Heart left ventricle (tissue), 16 donors: ENCODE results near the gene FCN2. TPM values are rescaled to one million over a fixed set of nuclear protein-coding genes. Genes with fewer than 3 reads are reported as not detected.

Experiments
- ATAC-seq, 4 donors: fragments of 200-7000 bp; cut with Tn5 transposase; one replicate each; pipeline ENCODE4 v1.9.1; 2020 to 2022; ENCODE audit warnings: moderate library complexity in 4 of 4, mild to moderate bottlenecking in 3 of 4, moderate number of reproducible peaks in 1 of 4
- DNase-seq, 5 donors: peaks; one replicate each; pipeline ENCODE4 v3.0.0-alpha.2; 2020
- H3K27ac ChIP-seq, 12 donors: fragments of 200-600 bp; sonication (generic) in 4 of 12; one replicate each; pipeline versions ENCODE4 v1.5.0 to v1.8.0; 2016 to 2022; ENCODE audit warnings: mild to moderate bottlenecking in 2 of 12
- H3K27me3 ChIP-seq, 9 donors: fragments of 200-600 bp; sonication (generic) in 2 of 9; one replicate each; pipeline versions ENCODE4 v1.5.1 to v1.8.0; 2016 to 2022; ENCODE audit warnings: mild to moderate bottlenecking in 3 of 9
- H3K36me3 ChIP-seq, 9 donors: fragments of 200-600 bp; sonication (generic) in 2 of 9; one replicate each; pipeline versions ENCODE4 v1.5.0 to v1.8.0; 2018 to 2022; ENCODE audit warnings: mild to moderate bottlenecking in 2 of 9
- H3K4me1 ChIP-seq, 12 donors: fragments of 200-600 bp; sonication (generic) in 4 of 12; one replicate each; pipeline versions ENCODE4 v1.5.0 to v1.8.0; 2016 to 2022; ENCODE audit warnings: mild to moderate bottlenecking in 3 of 12
- H3K4me3 ChIP-seq, 12 donors: fragments of 200-600 bp; sonication (generic) in 4 of 12; one replicate each; pipeline versions ENCODE4 v1.5.0 to v1.8.0; 2017 to 2022; ENCODE audit warnings: mild to moderate bottlenecking in 9 of 12, moderate library complexity in 4 of 12
- H3K9me3 ChIP-seq, 12 donors: fragments of 200-600 bp; sonication (generic) in 4 of 12; one replicate each; pipeline versions ENCODE4 v1.5.0 to v1.8.0; 2016 to 2022; ENCODE audit warnings: mild to moderate bottlenecking in 1 of 12
- CTCF ChIP-seq, 12 donors: fragments of 200-600 bp; sonication (generic) in 4 of 12; IDR thresholded peaks; one replicate each; pipeline versions ENCODE4 v1.5.0 to v1.8.0; 2018 to 2022; ENCODE audit warnings: antibody characterized with exemption in 12 of 12, mild to moderate bottlenecking in 5 of 12
- POLR2A ChIP-seq, 2 donors: fragments of 450-650 bp; IDR thresholded peaks; one replicate each; pipeline ENCODE4 v1.6.1; 2017; ENCODE audit warnings: antibody characterized with exemption in 2 of 2, mild to moderate bottlenecking in 2 of 2, moderate library complexity in 2 of 2
- WGBS, 4 donors: extraction: QIAGEN DNeasy Blood & Tissue Kit in 2 of 4; methylation state at CpG; one replicate each; pipeline versions ENCODE4 v1.1.5 to v1.1.7; 2013 to 2018; 5-methylcytosine and 5-hydroxymethylcytosine counted together
- intact Hi-C, 10 donors: fragments of 100-400 bp; cut with DNase I; formaldehyde crosslinking; loops; one replicate each; pipeline versions ENCODE4 v1.11.1 to v1.14.2; 2022
- polyA plus RNA-seq, 2 donors: library from polyadenylated mRNA; stranded (reverse); fragments of 200-250 nt; gene quantifications; one replicate each; pipeline ENCODE4 v1.2.3, GENCODE V29; 2013
- total RNA-seq, 9 donors: library from RNA; depleted of rRNA in 2 of 9; stranded (reverse); fragments of >200 nt in 2 of 9; fragmentation: NEBNext Ultra II Directional in 3 of 9; extraction: Animal tissue kit (Norgen Biotek cat#: 25700) in 3 of 9; gene quantifications; one replicate each; pipeline versions ENCODE4 v1.1.0 to v1.2.4, GENCODE V29; 2016 to 2023
- donor health status: ischemic (EF 13 %, LVEDD 7.1; RV severe dilation, severe dysfunction).
- donor health status: healthy with polysubstance abuse.
- donor health status: DM: no; HTN: yes; CAD: no.
- donor health status: DM: no; HTN: no; CAD: no.
- donor health status: ischemic (EF 25% LVEDD 6.9; RV normal size, moderate dysfunction).
- donor health status: ischemic (EF 25% LVEDD 5.7; RV mildly dilated, moderate dysfunction).
- donor health status: healthy.
- donor health status: DM: yes; HTN: yes; CAD: no.
- donor health status: ischemic (EF 35%, LVEDD 5.7; RV mildly dilated, moderate dysfunction).
- donor health status: nonischemic (EF 11% LVEDD 7.7; RV severe dilation, severe dysfunction).
- donor health status: DM: yes; HTN: yes; CAD: no.
- donor health status: PGD.
- donor health status: ischemic (EF 29% LVEDD 5.4; RV normal size, mild dysfunction).
- donor health status: nonischemic (EF 23%, LVEDD 6.1; RV moderate dilation, normal function).

Gene FCN2
- total and polyA plus RNA-seq, 11 donors = 0.19 to 0.67 (median 0.26) TPM; not detected in 6

DNA sequence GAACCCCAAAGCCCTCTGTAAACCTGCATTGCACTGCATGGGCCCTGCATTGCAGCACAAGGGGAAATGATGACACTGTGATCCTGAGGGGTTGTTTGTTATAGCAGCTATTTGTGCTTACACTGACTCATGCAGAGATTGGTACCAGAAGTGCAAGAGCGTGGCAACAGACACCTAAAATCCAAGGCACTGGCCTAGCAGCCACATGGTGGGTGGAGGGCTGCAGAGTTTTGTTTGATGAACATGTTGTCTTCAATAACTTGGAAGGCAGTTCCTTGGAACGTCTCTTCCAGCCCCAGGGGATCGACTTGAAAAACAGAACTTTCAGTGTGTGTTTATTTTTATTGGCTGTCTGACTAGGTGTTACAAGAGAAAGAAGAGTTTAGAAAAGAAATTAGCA lies 14.5 kb downstream of the FCN2 start:
- Histone ChIP-seq H3K9me3 (peaks cover 0 to 27% (median 11%) of the 10 kb centered on the region in 12 donors), H3K27ac (peak overlapping the region in 11 of 12 donors; percentile 49 to 88 (median 76)), H3K4me3 (no peak overlapping the region), H3K36me3 (no peaks in the 10 kb centered on the region), H3K27me3 (no peaks in the 10 kb centered on the region), H3K4me1 (peaks cover 2 to 54% (median 31%) of the 10 kb centered on the region in 12 donors)
- ATAC-seq (peak in 1 of 4 donors; percentile 7), DNase-seq (peak in 1 of 5 donors; percentile 34)
- intact Hi-C loops = loop anchor here in 3 of 10 donors (5.0 to 10.0 kb wide), 3 partner anchors 110 to 120 kb away; no protein-coding TSS in a partner anchor
- WGBS, 4 donors = 46 to 55% (median 52%) methylated on average over 3 of the region's 3 CpGs
- TF ChIP-seq CTCF (IDR thresholded peaks at IDR 0.05) (no peak), POLR2A (IDR thresholded peaks at IDR 0.05) (no peak)

- DNase-seq (no peak), ATAC-seq (no peak)
- H3K27me3 ChIP-seq = no peaks in the 10 kb centered on the region
- intact Hi-C loops = loop anchor here in 3 of 10 donors (5.0 to 10.0 kb wide), 3 partner anchors 111 to 121 kb away; no protein-coding TSS in a partner anchor
- TF ChIP-seq POLR2A (IDR thresholded peaks at IDR 0.05) = no peak
- no peak for TF ChIP-seq CTCF (IDR thresholded peaks at IDR 0.05)
- no peaks in the 10 kb centered on the region for H3K36me3 ChIP-seq
- no peak overlapping the region for H3K4me3 ChIP-seq
- H3K4me1 ChIP-seq = peaks cover 2 to 54% (median 31%) of the 10 kb centered on the region in 12 donors
- 34 to 57% (median 38%) methylated on average over 2 of the region's 2 CpGs for WGBS, 4 donors
- peak overlapping the region; percentile 49 to 88 (median 76) for H3K27ac ChIP-seq
- peaks cover 0 to 27% (median 11%) of the 10 kb centered on the region in 12 donors for H3K9me3 ChIP-seq
Measured at GRCh38 chr9:134895567-134895907, 14.9 kb downstream of the FCN2 start.

- Histone ChIP-seq H3K27ac (peak overlapping the region; percentile 53 to 88 (median 76)), H3K4me1 (peaks cover 2 to 50% (median 31%) of the 10 kb centered on the region in 12 donors), H3K36me3 (no peaks in the 10 kb centered on the region), H3K9me3 (peaks cover 0 to 27% (median 11%) of the 10 kb centered on the region in 12 donors), H3K4me3 (no peak overlapping the region), H3K27me3 (no peaks in the 10 kb centered on the region)
- 17 to 27% (median 20%) methylated on average over 11 to 14 of the region's 14 CpGs for WGBS, 4 donors
- intact Hi-C loops = loop anchor here in 4 of 10 donors (1.0 to 10.0 kb wide), 4 partner anchors 111 to 121 kb away; no protein-coding TSS in a partner anchor
- TF ChIP-seq POLR2A (IDR thresholded peaks at IDR 0.05) (no peak), CTCF (IDR thresholded peaks at IDR 0.05) (no peak)
- ATAC-seq (peak; percentile 71 to 90 (median 80)), DNase-seq (peak in 4 of 5 donors; percentile 62 to 83 (median 78))
Measured at GRCh38 chr9:134895908-134896833, 15.6 kb downstream of the FCN2 start.
